CD4-positive, alpha-beta T cell (primary cell): ENCODE results near the gene ARHGAP31. TPM values are rescaled to one million over a fixed set of nuclear protein-coding genes. Genes with fewer than 3 reads are reported as not detected.
"Not testable (repeated sequence)": the region's sequence is repeated elsewhere in the genome, so short reads cannot be mapped to it uniquely, and the experiment has no call there.

Experiments used
- ATAC-seq: fragments of 200-7000 bp; cut with Tn5 transposase; one replicate; pipeline ENCODE4 v1.10.0; 2022; ENCODE audit warnings: mild to moderate bottlenecking; ENCODE audit not compliant: poor library complexity
- CTCF ChIA-PET: fragments of 350-600 bp; sonication (Branson Sonifier 250); formaldehyde crosslinking; loops from one replicate; lab custom pipeline; 2021; ENCODE audit warnings: antibody characterized with exemption, inconsistent platforms; lab: Charles Lee
- POLR2A ChIA-PET: fragments of 350-600 bp; sonication (Branson Sonifier 250); formaldehyde crosslinking; loops from one replicate; lab custom pipeline; 2021; ENCODE audit warnings: antibody characterized with exemption, inconsistent platforms; lab: Charles Lee
- DNase-seq, 14 experiments: peaks; one replicate each; pipeline ENCODE4 v3.0.0-alpha.2; 2013 to 2020; ENCODE audit warnings: mixed read lengths in 2 of 14
- H3K27ac ChIP-seq, 2 donors: one replicate each; pipeline versions ENCODE4 v1.5.1 to v1.7.0; 2013; ENCODE audit warnings: low read length in 2 of 2, low read depth in 1 of 2, mild to moderate bottlenecking in 1 of 2
- H3K27me3 ChIP-seq, 2 experiments: 1 replicate in 1 of 2; 2 replicates in 1 of 2; pipeline versions ENCODE4 v1.6.1 to v1.7.0; 2013; ENCODE audit warnings: low read length in 2 of 2, control low read depth in 1 of 2, mild to moderate bottlenecking in 1 of 2, moderate library complexity in 1 of 2; ENCODE audit not compliant: insufficient read depth in 2 of 2, control insufficient read depth in 1 of 2
- H3K36me3 ChIP-seq: one replicate; pipeline ENCODE4 v1.6.1; 2013; ENCODE audit warnings: low read length, control low read depth; ENCODE audit not compliant: insufficient read depth
- H3K4me1 ChIP-seq: one replicate; pipeline ENCODE4 v1.6.1; 2013; ENCODE audit warnings: low read length, control low read depth; ENCODE audit not compliant: insufficient read depth
- H3K4me3 ChIP-seq: one replicate; pipeline ENCODE4 v1.5.1; 2013; ENCODE audit warnings: mild to moderate bottlenecking, low read length, moderate library complexity
- H3K9me3 ChIP-seq, 2 experiments: 1 replicate in 1 of 2; 2 replicates in 1 of 2; pipeline versions ENCODE4 v1.6.1 to v1.7.0; 2013; ENCODE audit warnings: low read length in 2 of 2, mild to moderate bottlenecking in 2 of 2, control low read depth in 1 of 2, moderate library complexity in 1 of 2; ENCODE audit not compliant: control insufficient read depth in 1 of 2, insufficient read depth in 1 of 2
- H3K27ac Mint-ChIP-seq: one replicate; pipeline ENCODE4 v1.8.0; 2020; ENCODE audit warnings: mixed read lengths
- H3K27me3 Mint-ChIP-seq: one replicate; pipeline ENCODE4 v1.8.0; 2021; ENCODE audit warnings: mixed read lengths
- H3K36me3 Mint-ChIP-seq: one replicate; pipeline ENCODE4 v1.8.0; 2021; ENCODE audit warnings: low read depth, mixed read lengths
- H3K4me1 Mint-ChIP-seq: one replicate; pipeline ENCODE4 v1.8.0; 2021; ENCODE audit warnings: low read depth, mixed read lengths
- H3K4me3 Mint-ChIP-seq: one replicate; pipeline ENCODE4 v1.8.0; 2020; ENCODE audit warnings: mild to moderate bottlenecking, mixed read lengths
- H3K9me3 Mint-ChIP-seq: one replicate; pipeline ENCODE4 v1.8.0; 2020; ENCODE audit warnings: mixed read lengths
- CTCF ChIP-seq: fragments of 200-600 bp; IDR thresholded peaks from one replicate; pipeline ENCODE4 v1.8.0; 2022; ENCODE audit warnings: antibody characterized with exemption, mild to moderate bottlenecking
- intact Hi-C, 2 experiments: fragments of 100-400 bp; cut with DNase I in 1 of 2; cut with micrococcal nuclease in 1 of 2; formaldehyde crosslinking; loops; one replicate each; pipeline versions ENCODE4 v1.15.1 to v1.9.0; 2023 to 2025; cut with DNase I, micrococcal nuclease
- total RNA-seq, 174 experiments: library from RNA in 2 of 174; stranded (reverse) in 2 of 174; gene quantifications; one replicate each; pipeline ENCODE4 v1.2.3 and lab custom pipeline; 2021 to 2026

Gene ARHGAP31
- total RNA-seq, 2 experiments from 2014 or later: 2.4 to 2.9 TPM

GRCh38 chr3:119304201-119304713 lies 10.1 kb downstream of the ARHGAP31 start:
- Mint-ChIP-seq H3K36me3 (no peaks in the 10 kb centered on the region), H3K4me1 (peaks cover 10% of the 10 kb centered on the region), H3K4me3 (no peak overlapping the region), H3K27ac (no peak overlapping the region), H3K9me3 (no peaks in the 10 kb centered on the region), H3K27me3 (no peaks in the 10 kb centered on the region)
- Histone ChIP-seq H3K9me3 (no peaks in the 10 kb centered on the region), H3K4me1 (peaks cover 8% of the 10 kb centered on the region), H3K36me3 (no peaks in the 10 kb centered on the region), H3K27me3 (no peaks in the 10 kb centered on the region), H3K27ac (no peak overlapping the region), H3K4me3 (no peak overlapping the region)
- CTCF ChIA-PET: interaction anchor here (1.2 kb wide), 1 partner anchor 63 kb away, joined by 3 read pairs; the partner anchor contains the start of gene B4GALT4
- intact Hi-C loops: no loop called here
- no peak for DNase-seq
- POLR2A ChIA-PET: no interaction called here
- no peak for TF ChIP-seq CTCF
- ATAC-seq: no peak

DNA sequence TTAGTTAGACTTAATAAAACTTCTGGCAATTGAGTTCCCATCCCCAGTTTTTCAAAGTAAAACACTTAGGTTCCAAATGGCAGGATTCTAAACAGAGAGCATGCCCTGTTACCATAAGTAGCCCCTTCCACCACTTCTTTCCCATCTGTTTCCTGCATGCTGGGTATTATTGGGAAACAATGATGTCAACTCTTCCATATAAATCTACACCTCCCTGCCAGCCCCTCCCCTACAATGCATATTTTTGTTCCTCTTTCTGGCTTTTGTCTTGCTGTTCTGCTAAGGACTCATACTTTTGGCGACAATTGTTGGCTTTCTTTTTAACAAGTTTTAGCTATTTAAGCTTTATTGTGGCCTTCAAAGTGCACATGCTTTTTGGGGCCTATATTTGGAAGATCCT lies 11.1 kb downstream of the ARHGAP31 start:
- Histone ChIP-seq H3K27ac (no peak overlapping the region), H3K9me3 (no peaks in the 10 kb centered on the region), H3K27me3 (no peaks in the 10 kb centered on the region), H3K4me1 (peaks cover 10% of the 10 kb centered on the region), H3K36me3 (no peaks in the 10 kb centered on the region), H3K4me3 (no peak overlapping the region)
- ChIA-PET CTCF (interaction anchor here (0.6 kb wide), 1 partner anchor 683 kb away, joined by 4 read pairs; no protein-coding TSS in a partner anchor), POLR2A (no interaction called here)
- Mint-ChIP-seq H3K9me3 (no peaks in the 10 kb centered on the region), H3K4me3 (no peak overlapping the region), H3K27ac (no peak overlapping the region), H3K36me3 (no peaks in the 10 kb centered on the region), H3K4me1 (peaks cover 10% of the 10 kb centered on the region), H3K27me3 (no peaks in the 10 kb centered on the region)
- no peak for DNase-seq
- TF ChIP-seq CTCF: no peak
- intact Hi-C loops: no loop called here
- ATAC-seq: no peak

DNA sequence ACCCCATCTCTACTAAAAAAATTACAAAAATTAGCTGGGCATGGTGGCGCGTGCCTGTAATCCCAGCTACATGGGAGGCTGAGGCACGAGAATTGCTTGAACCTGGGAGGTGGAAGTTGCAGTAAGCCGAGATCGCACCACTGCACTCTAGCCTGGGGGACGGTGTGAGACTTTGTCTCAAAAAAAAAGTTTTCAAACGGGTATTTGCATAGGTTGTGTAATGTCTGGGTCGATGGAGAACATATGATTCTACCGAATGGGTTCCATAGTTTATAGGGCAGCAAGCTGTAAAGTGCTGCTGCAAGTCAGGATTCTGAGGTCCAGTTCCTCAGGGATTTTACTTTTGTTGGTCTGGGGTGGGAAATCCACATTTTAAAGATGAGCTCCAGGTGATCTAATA lies 12.2 kb downstream of the ARHGAP31 start:
- H3K9me3 Mint-ChIP-seq, ATAC-seq, H3K36me3 Mint-ChIP-seq, H3K9me3 ChIP-seq, H3K27ac Mint-ChIP-seq, H3K27me3 Mint-ChIP-seq, H3K36me3 ChIP-seq, H3K4me3 ChIP-seq, POLR2A ChIA-PET, H3K27ac ChIP-seq, intact Hi-C loops, H3K4me3 Mint-ChIP-seq, H3K27me3 ChIP-seq, DNase-seq, CTCF ChIA-PET: not testable (repeated sequence)
- peaks cover 19% of the 10 kb centered on the region for H3K4me1 Mint-ChIP-seq
- H3K4me1 ChIP-seq: peaks cover 11% of the 10 kb centered on the region

GRCh38 chr3:119308355-119308754 lies 14.2 kb downstream of the ARHGAP31 start:
- intact Hi-C loops: no loop called here
- POLR2A ChIA-PET: interaction anchor here (0.9 to 1.1 kb wide), 2 partner anchors 13 to 14 kb away, joined by 3 to 4 read pairs; no protein-coding TSS in a partner anchor
- H3K27me3 Mint-ChIP-seq: no peaks in the 10 kb centered on the region
- H3K4me3 ChIP-seq: no peak overlapping the region
- H3K27ac ChIP-seq: no peak overlapping the region
- no peak overlapping the region for H3K27ac Mint-ChIP-seq
- no peak for ATAC-seq
- no peaks in the 10 kb centered on the region for H3K27me3 ChIP-seq
- H3K4me1 Mint-ChIP-seq: peaks cover 16% of the 10 kb centered on the region
- CTCF ChIA-PET: interaction anchor here (1.0 kb wide), 1 partner anchor 13 kb away, joined by 3 read pairs; no protein-coding TSS in a partner anchor
- H3K4me3 Mint-ChIP-seq: no peak overlapping the region
- no peak for DNase-seq
- TF ChIP-seq CTCF: no peak
- H3K36me3 Mint-ChIP-seq: peaks cover 8% of the 10 kb centered on the region
- peaks cover 12% of the 10 kb centered on the region for H3K4me1 ChIP-seq
- H3K9me3 ChIP-seq: no peaks in the 10 kb centered on the region
- H3K9me3 Mint-ChIP-seq: no peaks in the 10 kb centered on the region
- H3K36me3 ChIP-seq: no peaks in the 10 kb centered on the region
